ENCODE data around the gene ATXN2.

DNA sequence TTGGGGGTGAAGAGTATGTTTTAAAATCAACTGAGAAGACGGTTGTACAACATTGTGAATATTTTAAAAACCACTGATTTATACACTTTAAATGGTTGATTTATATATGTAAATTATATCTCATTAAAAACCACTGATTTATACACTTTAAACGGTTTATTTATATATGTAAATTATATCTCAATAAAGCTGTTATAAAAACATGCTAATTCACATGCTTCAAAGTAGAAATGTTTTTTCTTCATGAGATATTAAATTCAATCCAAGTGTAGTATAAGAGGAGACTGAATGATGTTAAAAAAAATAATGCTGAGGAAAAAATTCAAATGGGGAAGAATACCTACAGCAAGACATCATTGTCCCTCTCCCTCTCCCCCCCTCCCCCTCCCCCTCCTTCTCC is 92.9 kb downstream of the ATXN2 start:
- TF ChIP-seq FOXA1 (IDR thresholded peaks at IDR 0.05), result no peak
- TF ChIP-seq, protein P1, sequence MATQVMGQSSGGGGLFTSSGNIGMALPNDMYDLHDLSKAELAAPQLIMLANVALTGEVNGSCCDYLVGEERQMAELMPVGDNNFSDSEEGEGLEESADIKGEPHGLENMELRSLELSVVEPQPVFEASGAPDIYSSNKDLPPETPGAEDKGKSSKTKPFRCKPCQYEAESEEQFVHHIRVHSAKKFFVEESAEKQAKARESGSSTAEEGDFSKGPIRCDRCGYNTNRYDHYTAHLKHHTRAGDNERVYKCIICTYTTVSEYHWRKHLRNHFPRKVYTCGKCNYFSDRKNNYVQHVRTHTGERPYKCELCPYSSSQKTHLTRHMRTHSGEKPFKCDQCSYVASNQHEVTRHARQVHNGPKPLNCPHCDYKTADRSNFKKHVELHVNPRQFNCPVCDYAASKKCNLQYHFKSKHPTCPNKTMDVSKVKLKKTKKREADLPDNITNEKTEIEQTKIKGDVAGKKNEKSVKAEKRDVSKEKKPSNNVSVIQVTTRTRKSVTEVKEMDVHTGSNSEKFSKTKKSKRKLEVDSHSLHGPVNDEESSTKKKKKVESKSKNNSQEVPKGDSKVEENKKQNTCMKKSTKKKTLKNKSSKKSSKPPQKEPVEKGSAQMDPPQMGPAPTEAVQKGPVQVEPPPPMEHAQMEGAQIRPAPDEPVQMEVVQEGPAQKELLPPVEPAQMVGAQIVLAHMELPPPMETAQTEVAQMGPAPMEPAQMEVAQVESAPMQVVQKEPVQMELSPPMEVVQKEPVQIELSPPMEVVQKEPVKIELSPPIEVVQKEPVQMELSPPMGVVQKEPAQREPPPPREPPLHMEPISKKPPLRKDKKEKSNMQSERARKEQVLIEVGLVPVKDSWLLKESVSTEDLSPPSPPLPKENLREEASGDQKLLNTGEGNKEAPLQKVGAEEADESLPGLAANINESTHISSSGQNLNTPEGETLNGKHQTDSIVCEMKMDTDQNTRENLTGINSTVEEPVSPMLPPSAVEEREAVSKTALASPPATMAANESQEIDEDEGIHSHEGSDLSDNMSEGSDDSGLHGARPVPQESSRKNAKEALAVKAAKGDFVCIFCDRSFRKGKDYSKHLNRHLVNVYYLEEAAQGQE (IDR thresholded peaks at IDR 0.05), result no peak
- TF ChIP-seq, protein P2, sequence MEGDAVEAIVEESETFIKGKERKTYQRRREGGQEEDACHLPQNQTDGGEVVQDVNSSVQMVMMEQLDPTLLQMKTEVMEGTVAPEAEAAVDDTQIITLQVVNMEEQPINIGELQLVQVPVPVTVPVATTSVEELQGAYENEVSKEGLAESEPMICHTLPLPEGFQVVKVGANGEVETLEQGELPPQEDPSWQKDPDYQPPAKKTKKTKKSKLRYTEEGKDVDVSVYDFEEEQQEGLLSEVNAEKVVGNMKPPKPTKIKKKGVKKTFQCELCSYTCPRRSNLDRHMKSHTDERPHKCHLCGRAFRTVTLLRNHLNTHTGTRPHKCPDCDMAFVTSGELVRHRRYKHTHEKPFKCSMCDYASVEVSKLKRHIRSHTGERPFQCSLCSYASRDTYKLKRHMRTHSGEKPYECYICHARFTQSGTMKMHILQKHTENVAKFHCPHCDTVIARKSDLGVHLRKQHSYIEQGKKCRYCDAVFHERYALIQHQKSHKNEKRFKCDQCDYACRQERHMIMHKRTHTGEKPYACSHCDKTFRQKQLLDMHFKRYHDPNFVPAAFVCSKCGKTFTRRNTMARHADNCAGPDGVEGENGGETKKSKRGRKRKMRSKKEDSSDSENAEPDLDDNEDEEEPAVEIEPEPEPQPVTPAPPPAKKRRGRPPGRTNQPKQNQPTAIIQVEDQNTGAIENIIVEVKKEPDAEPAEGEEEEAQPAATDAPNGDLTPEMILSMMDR (IDR thresholded peaks at IDR 0.05; ENCODE audit: low read depth, low read length, missing input control), result no peak
- TF ChIP-seq, protein P3, sequence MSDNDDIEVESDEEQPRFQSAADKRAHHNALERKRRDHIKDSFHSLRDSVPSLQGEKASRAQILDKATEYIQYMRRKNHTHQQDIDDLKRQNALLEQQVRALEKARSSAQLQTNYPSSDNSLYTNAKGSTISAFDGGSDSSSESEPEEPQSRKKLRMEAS (IDR thresholded peaks at IDR 0.05), result no peak
- TF ChIP-seq, protein P4, sequence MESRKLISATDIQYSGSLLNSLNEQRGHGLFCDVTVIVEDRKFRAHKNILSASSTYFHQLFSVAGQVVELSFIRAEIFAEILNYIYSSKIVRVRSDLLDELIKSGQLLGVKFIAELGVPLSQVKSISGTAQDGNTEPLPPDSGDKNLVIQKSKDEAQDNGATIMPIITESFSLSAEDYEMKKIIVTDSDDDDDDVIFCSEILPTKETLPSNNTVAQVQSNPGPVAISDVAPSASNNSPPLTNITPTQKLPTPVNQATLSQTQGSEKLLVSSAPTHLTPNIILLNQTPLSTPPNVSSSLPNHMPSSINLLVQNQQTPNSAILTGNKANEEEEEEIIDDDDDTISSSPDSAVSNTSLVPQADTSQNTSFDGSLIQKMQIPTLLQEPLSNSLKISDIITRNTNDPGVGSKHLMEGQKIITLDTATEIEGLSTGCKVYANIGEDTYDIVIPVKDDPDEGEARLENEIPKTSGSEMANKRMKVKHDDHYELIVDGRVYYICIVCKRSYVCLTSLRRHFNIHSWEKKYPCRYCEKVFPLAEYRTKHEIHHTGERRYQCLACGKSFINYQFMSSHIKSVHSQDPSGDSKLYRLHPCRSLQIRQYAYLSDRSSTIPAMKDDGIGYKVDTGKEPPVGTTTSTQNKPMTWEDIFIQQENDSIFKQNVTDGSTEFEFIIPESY (IDR thresholded peaks at IDR 0.05), result no peak

All from liver (tissue), 2 donors.